Activated CD8-positive, alpha-beta memory T cell treated with anti-CD3 and anti-CD28 coated beads for 24 hours (primary cell): ENCODE measurements around the gene RTN4R.

Experiments used
- DNase-seq: peaks from one replicate; pipeline ENCODE4 v3.0.0-alpha.2; 2020

Gene RTN4R

DNA sequence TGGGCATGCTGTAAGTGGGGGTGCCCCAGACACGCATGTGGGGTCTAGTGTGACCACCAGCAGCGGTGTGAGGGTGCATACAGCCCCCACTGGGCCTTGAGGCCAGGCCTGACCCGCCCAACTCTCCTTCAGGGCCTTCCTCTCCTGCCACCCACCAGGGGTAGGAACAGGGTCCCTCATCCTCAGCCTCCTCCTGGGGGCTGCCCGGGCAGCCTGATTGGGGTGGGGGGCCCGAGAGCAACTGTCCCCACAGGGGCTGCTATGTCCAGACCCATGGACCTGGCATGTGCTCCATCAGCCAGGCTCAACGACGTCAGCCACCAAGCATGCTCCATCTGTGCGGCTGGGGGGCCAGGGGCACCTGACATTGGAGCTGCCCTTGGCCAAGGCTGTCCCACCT, 27.2 kb downstream of the RTN4R start:
- no peak for DNase-seq

- no peak for DNase-seq
These were observed 27.7 kb downstream of the RTN4R start for GRCh38 chr22:20240447-20240764.

- no peak for DNase-seq
These were observed 28.3 kb downstream of the RTN4R start for GRCh38 chr22:20239676-20240446.

GRCh38 chr22:20238901-20239675, 29.0 kb downstream of the RTN4R start:
- peak; percentile 65 for DNase-seq

DNA sequence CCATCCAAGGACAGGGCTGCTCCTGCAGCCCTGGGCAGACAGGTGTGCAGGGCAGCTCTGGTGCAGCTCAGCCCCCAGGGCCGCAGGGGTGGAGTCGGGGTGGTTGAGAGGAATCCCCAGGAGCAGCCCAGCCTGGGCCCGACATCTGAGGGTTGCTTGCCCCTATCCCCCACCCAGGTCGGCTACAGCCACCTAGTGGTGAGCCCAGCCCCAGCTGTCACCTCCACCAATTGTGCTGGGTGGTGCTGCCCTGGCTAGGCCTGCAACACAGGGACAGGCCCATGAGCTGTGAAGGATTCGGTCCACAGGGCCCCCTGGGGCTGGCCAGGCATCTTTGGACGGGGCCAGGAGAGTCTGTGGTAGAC, 29.6 kb downstream of the RTN4R start:
- peak; percentile 80 for DNase-seq

DNA sequence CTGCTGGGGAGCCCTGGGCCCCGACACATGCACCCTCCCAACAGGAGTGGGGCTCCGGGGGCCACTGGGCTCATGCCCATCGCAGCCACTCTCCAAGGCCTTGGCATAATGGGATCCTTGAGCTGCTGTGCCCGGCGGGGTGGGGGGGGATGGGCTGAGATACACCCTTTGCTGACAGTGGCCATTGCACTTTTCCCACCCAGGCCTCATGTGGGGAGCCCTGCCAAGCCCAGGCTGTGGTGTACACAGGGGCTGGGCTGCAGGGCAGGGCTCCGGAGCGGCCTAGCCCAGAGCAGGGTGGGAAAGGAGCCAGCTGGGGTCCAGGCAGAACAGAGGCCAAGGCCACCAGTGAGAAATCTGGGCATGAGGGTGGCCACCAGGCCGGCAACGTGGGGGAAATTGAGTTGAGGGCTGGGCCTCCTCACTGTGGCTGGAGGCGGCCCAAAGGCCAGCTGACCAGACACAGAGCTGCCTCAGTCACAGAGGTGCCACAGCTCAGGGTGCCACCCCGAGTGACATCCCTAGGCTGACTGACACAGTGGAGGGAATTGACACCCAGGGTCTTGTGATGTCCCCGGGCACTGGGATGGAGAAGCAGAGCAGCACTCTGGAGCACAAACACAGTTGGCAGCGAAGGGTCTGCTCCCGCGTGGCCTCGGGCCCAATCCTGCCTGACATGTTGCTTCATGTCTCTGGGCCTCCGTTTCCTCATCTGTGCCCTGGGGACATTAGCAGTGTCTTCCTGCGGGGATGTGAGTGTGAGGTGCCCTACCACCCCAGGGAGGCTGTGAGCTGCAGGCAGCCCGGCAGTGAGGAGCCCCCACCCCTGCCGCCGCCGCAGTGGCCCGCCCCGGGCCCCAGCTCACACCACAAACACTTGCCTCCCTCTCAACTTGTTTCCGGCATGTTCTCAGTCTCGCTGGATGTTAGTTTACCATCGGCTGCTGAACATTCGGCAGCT, 30.4 kb downstream of the RTN4R start:
- peak; percentile 65 for DNase-seq

DNA sequence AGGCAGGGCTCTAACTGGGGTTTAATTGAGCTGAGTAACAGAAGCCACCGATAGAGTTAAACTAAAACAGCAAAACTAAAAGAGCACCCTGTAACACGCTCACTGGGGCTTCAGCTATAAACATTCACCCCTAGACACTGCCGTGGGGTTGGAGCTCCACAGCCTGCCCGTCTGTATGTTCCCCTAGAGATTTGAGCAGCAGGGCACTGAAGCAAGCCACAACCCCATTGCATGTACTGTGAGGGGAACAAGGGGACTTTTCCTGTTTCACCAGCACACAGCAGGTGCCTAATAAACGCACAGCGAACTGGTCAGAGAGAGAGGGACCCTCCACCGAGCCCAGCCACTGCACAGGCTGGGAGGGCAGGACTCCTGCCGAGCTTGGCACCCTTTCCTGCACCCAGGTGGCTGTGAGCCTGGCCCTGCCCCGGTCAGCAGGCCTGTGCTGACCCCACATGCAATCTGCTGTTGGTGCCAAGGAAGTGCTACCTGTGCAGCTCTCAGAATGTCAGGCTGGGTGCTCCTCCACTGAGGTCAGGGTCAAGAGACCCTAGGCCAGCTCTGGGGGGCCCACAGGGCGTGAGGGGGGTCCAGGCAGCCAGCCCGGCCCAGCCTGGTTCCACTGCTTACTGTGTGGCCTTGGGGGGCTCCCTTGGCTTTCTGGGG, 31.9 kb downstream of the RTN4R start:
- no peak for DNase-seq

DNA sequence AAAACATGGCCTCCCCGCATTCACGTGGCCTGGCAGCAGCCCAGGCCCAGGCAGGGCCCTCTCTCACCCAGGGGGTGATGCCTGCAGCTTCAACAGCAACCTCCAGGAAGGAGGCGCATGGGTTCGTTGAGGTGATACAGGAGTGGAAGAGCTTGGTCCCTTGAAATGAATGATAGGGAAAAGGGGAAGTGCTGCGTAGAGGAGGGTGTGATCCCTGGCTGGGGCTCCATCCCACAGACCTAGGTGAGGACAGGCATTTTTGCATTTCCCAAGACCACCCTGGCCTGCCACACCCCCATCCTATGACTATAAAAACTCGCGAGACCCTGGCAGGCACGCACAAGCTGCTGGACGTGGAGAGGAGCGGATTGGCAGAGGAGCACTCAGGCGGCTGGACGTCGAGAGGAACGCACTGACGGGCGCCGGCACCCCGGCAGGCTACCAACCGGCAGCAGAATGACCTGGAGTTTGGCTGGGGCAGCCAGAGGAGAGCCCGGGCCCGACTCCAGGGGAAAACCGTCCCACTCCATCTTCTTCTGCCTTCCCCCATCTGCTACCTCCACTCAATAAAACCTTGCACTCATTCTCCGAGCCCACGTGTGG, 32.6 kb downstream of the RTN4R start:
- DNase-seq = no peak

GRCh38 chr22:20234760-20235388, 33.2 kb downstream of the RTN4R start:
- no peak for DNase-seq

DNA sequence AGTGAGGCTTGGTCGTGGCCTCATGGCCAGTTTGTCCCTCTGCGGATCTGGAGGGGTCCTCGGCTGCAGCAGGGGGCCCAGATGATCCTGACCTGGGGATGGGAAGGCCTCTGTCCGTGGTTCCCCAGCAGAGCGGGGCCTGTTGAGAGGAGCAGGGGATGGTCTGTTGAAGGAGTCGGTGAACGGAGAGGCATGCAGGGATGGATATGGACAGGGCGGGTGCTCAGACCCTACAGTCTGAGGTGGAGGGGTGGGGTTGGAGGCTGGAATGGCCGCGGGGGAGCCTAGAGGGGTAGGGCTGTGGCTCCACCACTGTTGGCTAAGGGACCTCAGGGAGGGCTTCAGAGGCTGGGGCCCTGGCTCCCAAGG, 33.8 kb downstream of the RTN4R start:
- no peak for DNase-seq

DNA sequence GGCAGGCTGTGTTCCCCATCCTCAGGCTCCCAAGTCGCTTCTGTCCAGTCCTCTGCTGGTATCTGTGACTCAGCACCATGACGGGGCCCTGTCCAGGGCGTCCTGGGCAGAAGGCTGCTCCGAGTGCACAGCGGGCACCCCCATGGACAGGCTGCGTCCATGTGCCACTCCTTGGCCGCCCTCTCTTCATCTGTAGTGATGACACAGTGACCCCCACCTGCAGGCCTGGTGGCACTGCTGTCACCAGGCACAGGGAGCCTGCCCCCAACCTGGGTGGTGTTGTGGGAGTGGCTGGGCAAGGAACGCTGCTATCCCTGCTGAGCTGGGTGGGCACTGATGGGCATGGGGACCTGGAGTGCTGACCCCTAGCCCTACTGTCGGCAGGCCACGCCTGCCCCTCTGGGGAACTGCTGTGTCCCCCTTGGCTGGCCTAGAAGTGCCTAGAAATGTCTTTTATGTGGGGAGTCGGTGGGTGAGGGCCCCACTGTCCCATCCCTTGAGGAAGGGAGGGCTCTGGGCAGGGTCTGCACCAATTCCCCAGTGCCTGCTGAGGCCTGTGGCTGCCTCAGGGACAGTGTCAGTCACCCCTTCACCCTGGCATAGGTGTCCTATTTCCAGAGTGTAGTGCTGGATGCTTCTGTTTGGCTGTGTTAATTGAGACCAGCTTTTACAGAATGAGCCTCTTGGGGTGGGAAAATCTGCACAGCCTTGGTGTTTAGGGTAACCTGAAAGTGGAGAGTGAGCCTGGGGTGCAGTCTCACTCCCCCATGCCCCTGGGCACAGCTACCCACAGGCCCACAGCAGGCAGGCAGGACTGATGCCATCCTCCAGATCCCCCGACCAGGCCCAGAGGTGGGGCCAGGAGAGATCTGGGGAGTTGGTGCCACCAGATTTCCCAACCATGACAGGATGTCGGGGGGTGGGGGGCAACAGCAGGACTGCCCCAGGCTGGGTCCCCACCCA, 34.5 kb downstream of the RTN4R start:
- DNase-seq = no peak

GRCh38 chr22:20232781-20233180, 35.3 kb downstream of the RTN4R start:
- DNase-seq = no peak

DNA sequence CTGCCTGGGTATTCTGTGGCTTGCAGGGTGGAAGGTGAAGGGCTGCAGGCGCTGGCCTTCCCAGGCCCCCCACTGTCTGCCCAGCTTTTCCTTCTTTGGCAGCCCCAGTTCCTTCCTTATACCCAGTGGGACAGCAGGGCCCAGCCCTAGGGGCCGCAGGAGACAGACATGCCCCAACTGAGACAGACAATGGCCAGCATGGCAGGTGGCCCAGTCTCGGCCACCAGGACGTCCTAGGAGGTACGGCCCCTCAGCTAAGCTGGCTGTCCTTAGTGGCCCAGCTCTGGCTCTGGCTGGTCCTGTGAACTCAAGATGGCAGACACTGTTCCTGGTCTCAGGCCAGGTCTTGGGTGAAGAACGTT, 35.9 kb downstream of the RTN4R start:
- DNase-seq = no peak

GRCh38 chr22:20231514-20232236, 36.4 kb downstream of the RTN4R start:
- DNase-seq = no peak

GRCh38 chr22:20230777-20231420, 37.2 kb downstream of the RTN4R start:
- no peak for DNase-seq

DNA sequence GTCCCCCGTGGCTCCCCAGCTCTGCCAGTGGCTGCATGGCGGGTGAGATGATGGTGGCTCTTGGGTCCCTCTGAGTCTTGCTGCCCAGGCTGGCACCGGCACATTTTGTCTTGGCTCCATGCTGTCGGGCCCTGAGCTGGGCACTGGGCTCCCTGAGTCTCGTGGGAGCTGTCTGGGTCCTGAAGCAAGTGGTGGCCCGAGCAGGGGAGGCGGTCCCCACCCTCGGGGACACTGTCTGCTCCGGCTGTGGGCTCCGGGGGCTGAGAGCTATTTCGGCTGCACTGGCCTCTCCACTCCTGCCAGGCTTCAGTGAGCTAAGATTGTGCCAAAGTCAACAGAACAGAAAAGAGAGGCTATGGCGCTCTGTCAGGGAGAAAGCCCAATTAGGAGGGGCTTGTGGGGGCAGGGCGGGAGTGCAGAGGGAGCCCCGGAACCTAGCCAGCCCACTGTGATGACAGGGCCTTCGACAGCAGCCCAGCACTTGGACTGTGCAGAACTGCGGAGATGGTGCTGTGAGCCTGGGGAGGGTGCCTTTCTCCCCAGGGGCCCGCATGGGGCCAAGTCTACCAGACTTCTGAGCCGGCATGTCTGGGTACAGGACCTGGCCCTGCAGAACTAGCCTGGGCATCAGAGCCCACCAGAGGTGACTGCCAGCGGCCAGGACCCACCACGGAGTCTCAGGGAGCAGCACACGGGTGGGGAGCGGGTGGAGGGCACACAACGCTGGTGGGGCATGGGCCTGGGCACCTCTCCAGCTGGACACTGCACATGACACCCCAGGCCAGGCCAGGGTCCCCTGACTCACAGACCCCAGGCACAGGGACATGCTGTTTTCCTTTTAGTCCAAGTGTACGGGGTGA, 38.0 kb downstream of the RTN4R start:
- DNase-seq = no peak

DNA sequence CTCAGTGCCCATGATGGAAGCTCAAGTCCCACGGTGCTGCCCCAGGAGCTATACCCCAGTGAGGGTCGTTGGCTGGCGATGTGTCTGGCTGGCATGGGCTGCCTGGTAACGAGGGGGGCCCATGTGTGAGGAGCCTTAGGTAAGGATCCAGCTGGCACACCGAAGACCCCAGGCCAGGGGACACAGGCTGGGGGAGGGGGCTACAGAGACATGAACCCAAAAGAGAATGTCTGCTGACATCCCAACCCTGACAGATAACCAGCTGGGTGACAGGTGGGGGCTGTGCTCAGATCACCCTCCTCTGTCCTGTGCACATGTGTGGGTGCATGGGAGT, 39.2 kb downstream of the RTN4R start:
- DNase-seq = no peak

- DNase-seq = no peak
These were observed 39.8 kb downstream of the RTN4R start for GRCh38 chr22:20228055-20228938.
